HL-60 (cell line): ENCODE data around the gene CPSF3.

Source experiments
- CTCF ChIP-seq: IDR thresholded peaks from one replicate; pipeline ENCODE4 v1.5.1; 2011; ENCODE audit warnings: low read length, control low read depth, inconsistent platforms; ENCODE audit not compliant: insufficient read depth
- POLR2AphosphoS5 ChIP-seq: IDR thresholded peaks from 2 replicates; pipeline ENCODE4 v1.6.1; 2012; ENCODE audit warnings: low read depth

GRCh38 chr2:9451231-9451630, 27.8 kb downstream of the CPSF3 start:
- TF ChIP-seq POLR2AphosphoS5 (no peak), CTCF (no peak)
